BE2C (cell line): ENCODE measurements around the gene FKBP5.

Source experiments
- DNase-seq: peaks from one replicate; pipeline ENCODE4 v3.0.0-alpha.2; 2020
- H3K27me3 ChIP-seq: fragments of 250-450 bp; sonication (Bioruptor Pico); 2 replicates; pipeline ENCODE4 v1.5.1; 2020; ENCODE audit warnings: mild to moderate bottlenecking
- H3K36me3 ChIP-seq: fragments of 250-450 bp; sonication (Bioruptor Pico); 2 replicates; pipeline ENCODE4 v1.5.1; 2020; ENCODE audit warnings: mild to moderate bottlenecking
- H3K4me1 ChIP-seq: fragments of 250-450 bp; sonication (Bioruptor Pico); 2 replicates; pipeline ENCODE4 v1.5.1; 2020
- H3K4me3 ChIP-seq: 2 replicates; pipeline ENCODE4 v1.5.1; 2011; ENCODE audit warnings: low read depth, low read length
- H3K9me3 ChIP-seq: fragments of 250-450 bp; sonication (Bioruptor Pico); 2 replicates; pipeline ENCODE4 v1.5.1; 2020
- TF ChIP-seq, protein P1 (sequence below): IDR thresholded peaks from 2 replicates; pipeline ENCODE4 v1.5.1; 2012; ENCODE audit warnings: mild to moderate bottlenecking, low read depth, low read length

Gene FKBP5

GRCh38 chr6:35532126-35532525 is 156.6 kb downstream of the FKBP5 start:
- H3K4me3 ChIP-seq, result no peak overlapping the region
- no peaks in the 10 kb centered on the region for H3K9me3 ChIP-seq
- no peaks in the 10 kb centered on the region for H3K36me3 ChIP-seq
- TF ChIP-seq, protein P1, sequence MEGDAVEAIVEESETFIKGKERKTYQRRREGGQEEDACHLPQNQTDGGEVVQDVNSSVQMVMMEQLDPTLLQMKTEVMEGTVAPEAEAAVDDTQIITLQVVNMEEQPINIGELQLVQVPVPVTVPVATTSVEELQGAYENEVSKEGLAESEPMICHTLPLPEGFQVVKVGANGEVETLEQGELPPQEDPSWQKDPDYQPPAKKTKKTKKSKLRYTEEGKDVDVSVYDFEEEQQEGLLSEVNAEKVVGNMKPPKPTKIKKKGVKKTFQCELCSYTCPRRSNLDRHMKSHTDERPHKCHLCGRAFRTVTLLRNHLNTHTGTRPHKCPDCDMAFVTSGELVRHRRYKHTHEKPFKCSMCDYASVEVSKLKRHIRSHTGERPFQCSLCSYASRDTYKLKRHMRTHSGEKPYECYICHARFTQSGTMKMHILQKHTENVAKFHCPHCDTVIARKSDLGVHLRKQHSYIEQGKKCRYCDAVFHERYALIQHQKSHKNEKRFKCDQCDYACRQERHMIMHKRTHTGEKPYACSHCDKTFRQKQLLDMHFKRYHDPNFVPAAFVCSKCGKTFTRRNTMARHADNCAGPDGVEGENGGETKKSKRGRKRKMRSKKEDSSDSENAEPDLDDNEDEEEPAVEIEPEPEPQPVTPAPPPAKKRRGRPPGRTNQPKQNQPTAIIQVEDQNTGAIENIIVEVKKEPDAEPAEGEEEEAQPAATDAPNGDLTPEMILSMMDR, result no peak
- H3K27me3 ChIP-seq, result no peaks in the 10 kb centered on the region
- H3K4me1 ChIP-seq, result peaks cover 29% of the 10 kb centered on the region
- no peak for DNase-seq

DNA sequence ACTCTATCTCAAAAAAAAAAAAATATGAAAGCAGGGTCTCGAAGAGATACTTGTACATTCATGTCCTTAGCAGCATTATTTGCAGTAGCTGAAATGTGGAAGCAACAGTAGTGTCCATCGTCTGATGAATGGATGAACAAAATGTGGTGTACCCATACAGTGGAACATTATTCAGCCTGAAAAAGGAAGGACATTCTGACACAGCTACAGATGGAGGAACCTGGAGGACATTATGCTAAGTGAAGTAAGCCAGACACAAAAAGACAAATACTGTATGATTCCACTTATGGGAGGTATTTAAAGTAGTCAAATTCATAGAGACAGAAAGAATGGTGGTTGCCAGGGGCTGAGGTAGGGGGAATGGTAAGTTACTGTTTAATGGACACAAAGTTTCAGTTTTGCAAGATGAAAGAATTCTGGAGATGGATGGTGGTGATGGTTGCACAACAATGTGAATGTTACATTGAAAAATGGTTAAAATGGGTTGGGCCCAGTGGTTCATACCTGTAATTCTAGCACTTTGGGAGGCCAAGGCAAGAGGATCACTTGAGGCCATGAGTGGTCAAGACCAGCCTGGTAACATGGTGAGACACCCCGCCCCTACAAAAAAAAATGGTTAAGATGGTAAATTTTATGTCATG is 164.2 kb downstream of the FKBP5 start:
- no peak overlapping the region for H3K4me3 ChIP-seq
- no peaks in the 10 kb centered on the region for H3K27me3 ChIP-seq
- DNase-seq, result no peak
- H3K9me3 ChIP-seq, result no peaks in the 10 kb centered on the region
- no peaks in the 10 kb centered on the region for H3K36me3 ChIP-seq
- no peaks in the 10 kb centered on the region for H3K4me1 ChIP-seq
- TF ChIP-seq, protein P1, result no peak
